NAMALWA (cell line): ENCODE measurements around the gene TCHP.
"Not testable (repeated sequence)": the region's sequence is repeated elsewhere in the genome, so short reads cannot be mapped to it uniquely, and the experiment has no call there.

Experiments
- DNase-seq: peaks from one replicate; pipeline ENCODE4 v3.0.0-alpha.2; 2015; ENCODE audit warnings: low spot score

The TCHP gene, protein sequence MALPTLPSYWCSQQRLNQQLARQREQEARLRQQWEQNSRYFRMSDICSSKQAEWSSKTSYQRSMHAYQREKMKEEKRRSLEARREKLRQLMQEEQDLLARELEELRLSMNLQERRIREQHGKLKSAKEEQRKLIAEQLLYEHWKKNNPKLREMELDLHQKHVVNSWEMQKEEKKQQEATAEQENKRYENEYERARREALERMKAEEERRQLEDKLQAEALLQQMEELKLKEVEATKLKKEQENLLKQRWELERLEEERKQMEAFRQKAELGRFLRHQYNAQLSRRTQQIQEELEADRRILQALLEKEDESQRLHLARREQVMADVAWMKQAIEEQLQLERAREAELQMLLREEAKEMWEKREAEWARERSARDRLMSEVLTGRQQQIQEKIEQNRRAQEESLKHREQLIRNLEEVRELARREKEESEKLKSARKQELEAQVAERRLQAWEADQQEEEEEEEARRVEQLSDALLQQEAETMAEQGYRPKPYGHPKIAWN

DNA sequence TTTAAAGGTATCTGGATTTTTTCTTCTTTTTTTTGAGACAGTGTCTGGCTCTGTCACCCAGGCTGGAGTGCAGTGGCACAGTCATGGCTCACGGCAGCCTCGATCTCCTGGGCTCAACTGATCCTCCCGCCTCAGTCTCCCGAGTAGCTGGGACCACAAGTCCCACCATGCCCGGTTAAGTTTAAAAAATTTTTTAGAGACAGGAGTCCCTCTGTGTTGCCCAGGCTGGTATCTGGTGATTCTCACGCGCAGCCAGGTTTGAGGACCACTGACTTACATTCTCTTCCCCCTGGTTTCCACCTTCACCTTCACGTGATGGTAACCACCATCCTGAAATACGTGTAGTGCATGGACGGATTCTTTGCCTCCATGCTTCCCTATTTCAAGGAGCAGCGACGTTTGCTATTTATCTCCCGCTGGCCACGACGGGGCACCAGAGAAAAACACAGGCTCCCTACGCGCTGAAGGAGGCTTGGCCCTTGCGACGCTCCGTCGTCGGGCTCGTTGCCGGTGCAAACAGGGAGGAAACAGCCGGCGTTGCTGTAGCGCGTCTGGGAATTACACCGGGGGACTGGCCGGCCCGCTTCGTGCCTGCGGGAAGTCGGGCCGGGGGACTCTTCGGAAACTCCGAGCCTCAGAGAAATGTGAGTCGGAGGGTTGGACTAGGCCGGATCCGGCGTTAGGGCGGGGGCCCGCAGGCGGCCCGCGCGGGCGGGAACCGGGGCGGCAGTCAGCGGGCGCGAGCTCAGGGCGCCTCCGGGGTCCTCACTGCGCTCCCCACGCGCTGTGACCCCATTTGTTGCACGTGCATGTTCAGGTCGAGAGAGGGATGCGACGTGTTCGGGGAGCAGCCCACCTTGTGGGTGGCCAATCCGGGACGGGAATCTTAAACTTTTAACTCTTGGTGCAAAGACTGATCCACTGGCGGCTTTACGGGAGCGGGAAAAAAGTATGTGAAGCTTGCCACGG is at the start of gene TCHP:
Gene TCHP, plus strand, starts transcription at position 492 of the 969 bp plus-strand sequence. CDS start 2,753 bp downstream, outside the sequence.
- DNase-seq: peak; percentile 82

DNA sequence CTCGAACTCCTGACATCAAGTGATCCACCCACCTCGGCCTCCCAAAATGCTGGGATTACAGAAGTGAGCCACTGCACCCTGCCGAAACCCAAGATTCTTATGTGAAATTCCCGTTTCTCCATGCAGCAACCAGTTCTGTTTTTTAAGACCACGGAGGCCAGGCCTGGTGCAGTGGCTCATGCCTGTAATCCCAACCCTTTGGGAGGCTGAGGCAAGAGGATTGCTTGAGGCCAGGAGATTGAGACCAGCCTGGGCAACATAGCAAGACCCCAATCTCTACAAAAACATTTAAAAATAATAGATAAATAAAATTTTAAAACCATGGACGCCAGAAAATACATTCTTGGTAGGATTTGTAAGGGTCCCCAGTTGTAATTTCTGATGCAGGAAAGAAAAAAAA is 49.6 kb upstream of the TCHP start:
- DNase-seq: not testable (repeated sequence)

DNA sequence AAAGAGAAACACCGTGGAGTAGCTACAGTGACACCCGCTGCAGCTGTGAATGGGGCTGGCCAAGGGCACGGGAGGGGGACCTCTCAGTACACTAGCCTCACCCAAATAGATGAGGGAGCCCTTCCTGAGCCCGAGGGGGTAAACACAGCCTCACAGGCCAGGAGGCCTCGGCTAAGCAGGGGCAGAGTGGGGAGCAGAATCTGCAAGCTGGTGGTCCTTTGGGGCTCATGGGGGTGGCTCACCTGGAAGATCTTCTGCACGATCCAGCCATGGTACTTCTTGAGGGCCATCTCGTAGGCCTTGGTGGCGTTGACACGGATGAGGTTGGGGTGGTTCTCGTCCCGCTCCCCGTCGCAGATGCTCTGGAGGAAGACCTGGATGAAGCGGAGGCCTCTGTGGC is 44.7 kb upstream of the TCHP start:
- DNase-seq: no peak

DNA sequence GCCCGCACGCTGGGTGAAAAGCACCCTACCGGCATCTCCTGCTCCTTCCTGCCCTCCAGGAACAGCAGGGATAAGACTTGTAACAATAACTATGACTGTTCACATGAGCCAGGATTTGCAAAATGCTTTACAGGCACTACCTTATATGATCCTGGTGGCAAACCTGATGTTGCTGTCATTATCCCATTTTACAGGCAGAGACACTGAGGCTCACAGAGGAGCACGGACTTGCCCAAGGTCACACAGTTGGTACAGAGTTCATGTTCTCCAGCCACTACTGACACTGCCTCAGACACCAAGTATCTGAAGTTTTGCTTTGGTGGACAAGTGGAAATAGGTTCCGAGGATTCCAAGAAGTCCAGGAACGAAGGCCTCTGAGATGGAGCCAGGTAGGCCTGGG is 42.4 kb upstream of the TCHP start:
- DNase-seq: no peak

DNA sequence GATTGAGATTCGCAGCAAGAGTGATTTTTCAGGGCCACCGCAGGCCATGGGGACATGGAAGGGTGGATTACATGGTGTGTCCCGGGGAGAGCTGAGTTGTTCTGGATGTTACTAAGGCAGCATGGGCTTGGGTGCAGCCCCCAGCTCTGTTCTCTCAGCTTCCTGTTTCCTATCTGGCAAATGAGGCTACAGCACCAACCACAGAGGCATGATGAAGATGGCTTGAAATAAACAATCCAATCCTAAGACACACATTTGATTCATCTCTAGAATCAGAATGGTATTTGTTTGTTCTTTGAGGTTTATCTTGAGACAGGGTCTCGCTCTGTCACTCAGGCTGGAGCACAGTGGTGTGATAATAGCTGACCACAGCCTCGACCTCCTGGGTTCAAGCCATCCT is 41.3 kb upstream of the TCHP start:
- DNase-seq: no peak

DNA sequence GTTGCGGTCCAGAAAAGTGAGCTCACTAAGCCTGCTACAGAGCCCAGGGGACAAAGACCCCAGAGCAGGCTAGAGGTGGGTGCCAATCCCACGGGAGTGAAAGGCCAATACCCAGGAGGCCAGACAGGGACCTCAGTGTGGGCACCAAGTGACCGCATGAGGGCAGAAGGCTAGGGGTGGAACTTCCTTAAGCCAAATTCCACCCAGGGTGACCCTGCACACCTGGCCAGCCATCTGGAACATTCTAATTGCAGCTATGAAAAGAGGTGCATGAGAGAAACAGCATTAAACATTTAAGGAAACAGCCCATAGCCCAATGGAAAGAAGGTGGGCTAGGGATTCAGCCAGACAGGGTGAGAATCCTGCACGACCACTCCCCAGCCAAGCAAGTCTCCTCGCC is 39.1 kb upstream of the TCHP start:
- no peak for DNase-seq

DNA sequence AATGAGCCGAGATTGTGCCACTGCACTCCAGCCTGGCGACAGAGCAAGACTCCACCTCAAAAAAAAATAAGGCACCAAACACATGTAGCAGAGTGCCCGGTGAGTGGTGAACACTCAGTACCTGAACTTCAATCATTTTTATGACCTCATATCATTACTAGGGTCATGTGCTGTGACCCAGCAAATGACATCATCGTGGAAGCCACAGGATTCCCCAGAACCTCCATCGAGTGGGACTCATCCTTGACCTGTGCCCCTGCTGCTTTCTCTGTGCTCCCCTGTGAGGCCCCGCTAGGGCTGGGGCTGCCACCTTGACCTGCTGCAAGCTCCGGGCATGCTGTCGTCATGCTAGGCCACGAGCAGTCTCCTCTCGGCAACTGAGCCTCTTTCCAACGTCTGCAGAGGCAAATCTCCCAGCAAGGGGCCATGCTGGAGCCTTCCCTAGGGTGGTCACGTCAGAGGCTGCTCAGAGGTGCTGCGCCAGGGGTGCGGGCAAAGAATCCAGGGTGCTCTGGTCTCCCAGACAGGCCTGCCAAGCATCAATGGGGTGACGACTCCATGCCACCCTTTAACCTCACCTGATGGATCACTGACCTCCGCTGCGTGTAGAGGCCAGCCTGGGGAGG is 38.3 kb upstream of the TCHP start:
- no peak for DNase-seq

DNA sequence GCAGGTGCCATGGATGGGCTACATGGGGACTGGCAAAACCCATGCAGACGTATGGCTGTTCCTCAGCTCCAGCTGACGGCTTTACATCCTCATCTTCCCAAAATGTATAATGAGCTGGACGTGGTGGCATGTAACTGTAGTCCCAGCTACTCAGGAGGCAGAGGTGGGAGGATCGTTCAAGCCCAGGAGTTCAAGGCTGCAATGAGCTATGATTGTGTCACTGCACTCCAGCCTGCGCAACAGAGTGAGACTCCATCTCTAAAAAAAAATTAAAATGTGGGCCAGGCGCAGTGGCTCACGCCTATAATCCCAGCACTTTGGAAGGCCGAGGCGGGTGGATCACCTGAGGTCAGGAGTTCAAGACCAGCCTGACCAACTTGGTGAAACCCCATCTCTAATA is 37.6 kb upstream of the TCHP start:
- not testable (repeated sequence) for DNase-seq

DNA sequence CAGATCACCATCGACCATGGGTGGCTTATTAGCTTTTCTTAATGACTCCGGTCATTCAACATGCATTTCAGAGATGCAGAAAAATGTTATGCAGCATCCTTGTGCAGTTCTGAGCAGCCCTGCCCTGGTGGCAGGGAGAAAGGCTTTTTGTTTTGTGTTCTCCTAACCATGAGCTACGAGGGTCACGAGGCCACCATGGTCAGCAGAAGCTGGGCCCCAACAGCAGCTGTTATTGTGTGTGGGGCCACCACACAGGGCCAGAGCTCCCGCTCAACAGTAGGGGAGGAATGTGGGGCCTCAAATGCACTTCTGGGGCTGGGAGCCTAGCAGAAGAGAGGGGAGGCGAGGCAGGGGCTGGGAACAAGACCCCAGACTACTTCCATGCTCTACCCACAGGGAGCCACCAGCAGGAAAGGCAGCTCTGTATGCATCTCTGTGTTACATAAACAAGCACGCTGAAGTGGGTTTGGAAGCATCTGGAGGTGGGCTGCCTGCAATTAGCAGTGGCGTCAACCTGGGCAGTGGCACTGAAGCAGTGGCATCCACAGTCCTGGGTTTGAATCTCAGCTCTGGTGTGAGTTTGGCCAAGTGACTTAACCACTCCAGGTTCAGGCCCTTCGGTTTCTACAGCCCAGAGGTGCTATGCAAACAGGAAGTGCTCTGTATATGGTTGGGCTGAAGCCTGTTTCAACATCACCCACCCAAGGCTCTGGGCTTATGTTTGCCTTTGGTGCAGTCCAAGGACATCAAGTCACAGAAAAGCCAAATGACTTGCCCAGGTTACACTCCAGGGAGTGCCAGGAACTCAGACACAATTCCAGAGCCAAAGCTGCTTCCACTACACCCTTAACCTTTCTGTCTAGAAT is 36.0 kb upstream of the TCHP start:
- no peak for DNase-seq

DNA sequence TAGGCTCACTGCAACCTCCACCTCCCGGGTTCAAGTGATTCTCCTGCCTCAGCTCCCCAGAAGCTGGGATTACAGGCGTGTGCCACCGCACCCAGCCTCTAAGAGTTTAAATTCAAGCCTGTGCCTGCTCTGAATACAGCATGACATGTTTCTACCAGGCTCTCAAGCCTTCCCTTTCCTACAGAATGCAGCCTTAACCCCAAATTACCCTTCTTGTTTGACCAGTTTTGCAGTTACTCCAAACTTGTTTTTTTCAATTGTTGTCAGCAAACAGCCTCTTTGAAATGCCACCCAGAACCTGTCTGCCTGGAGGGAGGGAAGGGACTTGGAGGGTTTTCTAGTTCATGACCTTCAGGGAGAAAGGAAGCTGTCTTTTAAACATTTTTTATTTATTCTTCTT is 35.2 kb upstream of the TCHP start:
- DNase-seq: no peak

DNA sequence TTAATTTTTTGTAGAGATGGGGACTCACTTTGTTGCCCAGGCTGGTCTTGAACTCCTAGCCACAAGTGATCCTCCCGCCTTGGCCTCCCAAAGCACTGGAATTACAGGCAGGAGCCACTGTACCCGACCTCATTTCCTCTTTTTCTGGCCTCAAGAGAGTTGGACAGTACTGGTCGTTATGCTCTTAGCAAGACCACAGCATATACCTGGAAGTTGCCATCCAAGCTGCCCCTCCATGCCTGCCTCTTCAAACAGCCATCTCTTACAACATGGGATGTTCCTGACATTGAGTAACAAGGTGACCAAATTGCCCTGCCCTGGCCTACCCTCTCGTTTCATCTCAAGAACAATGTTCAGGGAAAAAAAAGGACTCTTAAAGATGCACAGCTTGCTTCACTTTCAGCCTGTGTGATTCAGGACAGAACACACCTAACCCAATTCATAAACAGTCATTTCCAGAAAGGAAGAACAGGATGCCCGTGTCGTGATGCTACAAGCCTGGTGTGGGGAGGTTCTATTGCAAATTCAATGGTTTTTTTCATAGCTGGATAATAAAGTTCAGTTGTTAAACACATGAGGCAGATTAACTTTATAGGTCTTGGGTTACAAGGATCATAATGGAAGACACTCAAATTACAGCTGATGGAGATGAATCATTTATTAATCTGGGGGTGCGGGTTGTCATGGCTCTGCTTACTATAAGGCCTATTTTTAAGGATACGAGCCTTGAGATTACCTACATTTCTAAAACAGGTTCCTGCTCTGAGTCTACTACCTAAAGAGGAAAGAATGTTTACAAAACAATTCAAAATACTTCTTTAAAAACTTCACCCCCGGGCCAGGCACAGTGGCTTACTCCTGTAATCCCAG is 31.7 kb upstream of the TCHP start:
- no peak for DNase-seq

DNA sequence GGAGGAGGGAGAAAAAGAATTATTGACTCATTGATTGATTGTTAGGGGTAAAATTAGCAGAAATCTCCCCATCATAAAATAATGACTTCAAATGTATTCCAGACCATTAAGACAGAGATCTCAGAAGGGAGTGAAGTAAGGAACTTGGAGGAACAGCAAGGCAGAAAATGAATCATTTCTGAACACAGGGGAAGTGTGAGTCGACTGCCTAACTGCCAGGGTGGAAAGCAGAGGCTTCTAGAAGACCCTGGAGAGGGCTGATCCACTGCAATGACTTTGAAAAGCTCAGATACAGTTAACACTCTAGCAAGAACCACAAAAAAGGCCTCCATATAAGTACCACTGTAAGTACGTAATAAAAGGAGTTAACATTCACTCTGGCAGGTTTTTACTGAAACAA is 29.4 kb upstream of the TCHP start:
- no peak for DNase-seq

DNA sequence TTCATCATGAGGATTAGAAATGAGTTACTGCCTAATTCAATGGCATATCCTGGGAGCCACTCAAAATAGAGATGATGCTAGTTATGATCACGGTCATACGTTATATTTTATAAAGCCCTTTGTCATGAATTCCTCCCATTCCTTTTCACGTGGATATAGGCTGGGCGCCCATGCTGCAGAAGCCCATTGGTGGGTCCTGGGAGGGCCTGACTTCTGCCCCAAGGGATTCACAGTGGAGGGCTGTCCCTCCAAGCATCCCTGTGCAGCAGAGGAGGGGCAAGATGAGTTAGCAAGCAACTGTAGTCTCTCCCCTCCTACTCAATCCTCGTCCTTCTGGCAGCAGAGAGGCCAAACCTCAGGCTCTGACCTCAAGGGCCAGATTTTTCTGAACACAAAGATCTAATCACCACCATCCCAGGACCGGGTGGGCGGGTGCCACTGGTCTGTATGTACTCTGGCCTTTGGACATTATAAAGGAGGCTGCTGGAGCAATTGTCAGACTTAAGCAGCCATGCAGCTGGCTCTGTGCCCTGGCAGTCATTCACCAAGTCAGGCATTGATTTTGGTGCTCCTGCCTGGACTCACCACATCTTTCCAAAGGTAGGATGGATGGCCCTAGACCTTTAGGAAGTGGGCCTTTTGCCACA is 28.3 kb upstream of the TCHP start:
- no peak for DNase-seq

DNA sequence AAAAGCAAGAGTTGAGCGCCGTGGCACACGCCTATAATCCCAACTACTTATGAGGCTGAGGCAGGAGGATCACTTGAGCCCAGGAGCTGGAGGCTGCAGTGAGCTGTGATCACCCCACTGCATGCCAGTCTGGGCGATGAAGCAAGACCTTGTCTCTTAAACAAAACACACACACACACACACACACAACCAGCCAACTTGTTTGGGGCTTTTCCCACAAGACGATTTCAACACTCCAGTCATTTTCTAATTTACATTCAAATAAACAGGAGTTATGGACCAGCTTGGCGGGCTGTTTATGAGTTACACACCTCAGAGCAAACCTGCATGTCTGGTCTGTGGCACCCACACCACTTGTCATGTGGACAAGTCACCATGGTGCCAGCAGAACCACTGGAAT is 26.4 kb upstream of the TCHP start:
- no peak for DNase-seq

DNA sequence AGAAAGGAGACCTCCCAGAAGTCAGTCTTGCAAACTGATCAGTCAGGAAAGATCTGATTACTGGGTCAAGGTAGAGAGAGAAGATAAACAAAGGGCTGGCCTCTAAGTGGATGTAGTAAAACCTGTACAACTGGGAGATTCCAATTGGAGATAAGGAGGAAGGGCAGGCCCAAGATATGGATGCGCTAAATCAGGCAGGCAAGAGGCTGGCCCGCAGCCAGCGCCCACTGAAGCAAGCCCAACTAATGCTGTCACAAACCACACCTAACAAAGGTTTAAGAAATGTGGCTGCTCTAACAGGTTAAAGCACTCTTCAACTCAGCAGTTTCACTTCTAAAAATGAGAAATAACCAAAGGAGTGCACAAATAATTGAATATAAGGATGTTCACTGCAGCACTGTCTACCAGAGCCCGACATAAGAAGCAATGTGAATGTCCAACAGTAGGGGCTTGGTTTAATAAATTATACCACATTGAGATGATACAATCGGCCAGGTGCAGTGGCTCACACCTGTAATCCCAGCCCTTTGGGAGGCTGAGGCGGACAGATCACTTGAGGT is 24.4 kb upstream of the TCHP start:
- DNase-seq: no peak

DNA sequence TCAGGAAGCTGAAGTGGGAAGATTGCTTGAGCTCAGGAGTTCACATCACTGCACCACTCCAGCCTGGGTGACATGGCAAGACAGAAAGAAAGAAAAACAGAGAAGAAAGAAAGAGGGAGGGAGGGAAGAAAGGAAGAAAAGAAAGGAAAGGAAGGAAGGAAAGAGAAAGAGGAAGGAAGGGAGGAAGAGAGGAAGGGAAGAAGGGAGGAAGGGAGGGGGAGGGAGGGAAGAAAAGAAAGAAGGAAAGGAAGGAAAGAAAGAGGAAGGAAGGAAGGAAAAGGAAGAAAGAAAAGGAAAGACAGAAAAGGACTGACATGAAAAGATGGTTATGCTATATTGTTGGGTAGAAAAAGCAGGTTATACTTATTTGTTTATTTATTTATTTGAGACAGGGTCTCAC is 23.7 kb upstream of the TCHP start:
- no peak for DNase-seq

DNA sequence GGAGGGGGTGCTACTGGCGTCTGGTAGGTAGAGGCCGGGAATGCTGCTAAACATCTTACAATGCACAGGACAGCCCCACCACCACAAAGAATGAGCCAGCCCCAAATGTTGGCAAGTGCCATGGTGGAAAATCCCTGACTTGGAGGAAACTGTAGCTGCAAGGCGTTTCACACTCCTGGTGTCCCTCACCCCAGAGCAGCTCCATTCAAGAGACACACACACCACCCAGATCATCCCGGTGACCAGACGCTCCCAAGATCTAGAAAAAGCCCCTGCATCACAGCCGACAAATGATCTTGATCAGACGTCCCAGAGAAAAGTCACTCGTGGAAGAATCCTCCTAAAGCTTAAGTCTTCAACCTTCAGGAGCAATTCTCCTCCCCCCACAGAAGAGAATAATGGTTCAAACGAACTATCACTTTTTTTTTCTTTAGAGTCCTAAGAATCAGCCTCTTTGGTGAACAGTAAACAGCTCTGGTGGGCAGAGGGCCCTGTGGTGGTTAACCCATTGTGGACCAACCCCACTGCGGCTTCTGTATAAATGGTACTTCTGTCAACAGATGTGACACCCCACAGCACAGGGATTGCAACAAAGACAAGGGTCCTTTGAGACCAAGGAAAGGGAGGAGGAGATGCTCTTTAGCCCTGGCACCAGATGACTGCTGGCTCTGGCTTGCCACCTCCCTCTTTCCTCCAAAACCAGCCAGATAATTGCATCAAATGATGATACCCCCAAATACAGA is 22.4 kb upstream of the TCHP start:
- DNase-seq: no peak

DNA sequence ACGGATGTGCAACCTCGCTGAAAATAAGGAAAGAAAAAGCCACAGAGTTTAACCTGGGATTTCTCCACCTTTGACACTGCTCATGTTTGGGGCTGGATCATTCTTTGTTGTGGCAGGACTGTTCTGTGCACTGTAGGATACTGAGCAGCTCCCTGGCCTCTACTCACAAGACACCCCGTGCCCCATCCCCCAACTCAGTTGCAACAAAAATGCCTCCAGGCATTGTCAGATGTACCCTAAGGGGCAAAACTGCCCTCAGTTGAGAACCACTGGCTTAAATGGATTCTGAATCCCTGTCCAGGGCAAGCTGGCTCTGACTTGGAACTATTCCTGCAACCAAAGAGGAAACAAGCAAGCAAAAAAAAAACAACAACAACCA is 21.8 kb upstream of the TCHP start:
- DNase-seq: no peak

DNA sequence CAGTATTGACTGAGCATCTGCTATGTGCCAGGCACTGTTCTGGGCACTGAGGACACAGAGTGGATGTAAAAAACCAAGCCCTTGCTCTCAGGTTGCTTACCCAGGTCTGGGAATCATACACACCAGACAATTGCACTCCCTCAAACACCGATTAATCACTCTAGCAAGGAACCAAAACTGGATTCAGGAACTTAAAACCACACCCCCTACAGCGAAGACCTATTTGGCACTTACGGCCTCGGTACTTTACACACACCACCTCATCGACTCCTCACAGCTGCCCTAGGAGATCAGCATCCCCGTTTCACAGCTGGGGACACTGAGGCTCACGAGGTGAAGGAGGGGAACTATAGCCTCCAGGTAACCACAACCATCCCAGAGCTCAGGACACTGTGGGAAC is 21.3 kb upstream of the TCHP start:
- DNase-seq: no peak
